Loucy (cell line): Measurements from ENCODE around the gene SIM2.

ENCODE experiments used
- CTCF ChIP-seq: fragments of 200-600 bp; sonication (generic); conservative IDR thresholded peaks from 2 replicates; pipeline ENCODE4 v1.5.1; 2014; ENCODE audit warnings: mild to moderate bottlenecking, antibody characterized with exemption, low read length
- EZH2phosphoT487 ChIP-seq: fragments of 200-600 bp; IDR thresholded peaks from 2 replicates; pipeline ENCODE4 v1.6.1; 2018; ENCODE audit warnings: antibody characterized with exemption, mild to moderate bottlenecking, moderate library complexity, borderline replicate concordance

GRCh38 chr21:36708286-36709029 lies 9.5 kb downstream of the SIM2 start:
- TF ChIP-seq CTCF (no peak), EZH2phosphoT487 (no peak)
